HEK293 (cell line): ENCODE measurements around the gene UTP15.

Source experiments
- CTCF ChIA-PET: fragments of 350-600 bp; formaldehyde crosslinking; extraction: SDS; loops from one replicate; lab custom pipeline; 2021; ENCODE audit warnings: antibody characterized with exemption; lab: Yijun Ruan, JAX
- POLR2A ChIA-PET: fragments of 300-600 bp; formaldehyde crosslinking; extraction: SDS; loops from one replicate; lab custom pipeline; 2020; ENCODE audit warnings: antibody characterized with exemption, inconsistent platforms; lab: Yijun Ruan, JAX
- H3K27ac ChIP-seq: fragments of 200-500 bp; sonication (Bioruptor generic); 2 replicates; pipeline ENCODE4 v1.5.1; 2014; ENCODE audit warnings: low read depth, low read length, control low read depth, inconsistent platforms; ENCODE audit errors: extremely low read depth
- H3K36me3 ChIP-seq, 2 experiments: fragments of 200-500 bp in 1 of 2; sonication (Bioruptor generic) in 1 of 2; 1 replicate in 1 of 2; 2 replicates in 1 of 2; pipeline ENCODE4 v1.5.1; 2014 to 2017; ENCODE audit warnings: inconsistent platforms in 2 of 2, low read length in 2 of 2; ENCODE audit not compliant: control insufficient read depth in 2 of 2, insufficient read depth in 1 of 2
- H3K4me1 ChIP-seq: fragments of 200-500 bp; sonication (Bioruptor generic); 2 replicates; pipeline ENCODE4 v1.5.1; 2014; ENCODE audit warnings: mild to moderate bottlenecking, low read length, inconsistent platforms; ENCODE audit not compliant: control insufficient read depth, insufficient read depth
- H3K4me3 ChIP-seq: 2 replicates; pipeline ENCODE4 v1.5.1; 2011; ENCODE audit warnings: low read depth, mild to moderate bottlenecking, control low read depth, low read length, moderate library complexity
- H3K9me3 ChIP-seq: fragments of 200-500 bp; sonication (Bioruptor generic); 2 replicates; pipeline ENCODE4 v1.5.1; 2014; ENCODE audit warnings: low read depth, low read length, inconsistent platforms; ENCODE audit not compliant: control insufficient read depth, insufficient read depth
- BCL11B ChIP-seq: fragments of 450-650 bp; formaldehyde crosslinking; IDR thresholded peaks from 2 replicates; pipeline ENCODE4 v1.5.1; 2016; ENCODE audit warnings: low read depth, missing biosample characterization, missing genetic modification characterization
- GFI1B ChIP-seq: fragments of 450-650 bp; formaldehyde crosslinking; IDR thresholded peaks from 2 replicates; pipeline ENCODE4 v1.5.1; 2016; ENCODE audit warnings: missing biosample characterization, missing genetic modification characterization
- PRDM1 ChIP-seq: fragments of 450-650 bp; formaldehyde crosslinking; IDR thresholded peaks from 2 replicates; pipeline ENCODE4; 2016; ENCODE audit warnings: missing biosample characterization, missing genetic modification characterization
- PRDM10 ChIP-seq: fragments of 450-650 bp; formaldehyde crosslinking; IDR thresholded peaks from 2 replicates; pipeline ENCODE4 v1.5.1; 2016; ENCODE audit warnings: missing biosample characterization, missing genetic modification characterization
- SCRT1 ChIP-seq: fragments of 450-650 bp; formaldehyde crosslinking; IDR thresholded peaks from 2 replicates; pipeline ENCODE4 v1.5.1; 2016; ENCODE audit warnings: missing biosample characterization, missing genetic modification characterization, borderline replicate concordance
- SCRT2 ChIP-seq: fragments of 450-650 bp; formaldehyde crosslinking; IDR thresholded peaks from 2 replicates; pipeline ENCODE4 v1.5.1; 2016; ENCODE audit warnings: missing biosample characterization, missing genetic modification characterization
- ZEB2 ChIP-seq: fragments of 450-650 bp; formaldehyde crosslinking; IDR thresholded peaks from 2 replicates; pipeline ENCODE4 v1.5.1; 2016; ENCODE audit warnings: missing biosample characterization, missing genetic modification characterization
- ZFP69B ChIP-seq: fragments of 450-650 bp; formaldehyde crosslinking; IDR thresholded peaks from 2 replicates; pipeline ENCODE4 v1.5.1; 2016; ENCODE audit warnings: missing biosample characterization, missing genetic modification characterization
- ZNF146 ChIP-seq: fragments of 450-650 bp; formaldehyde crosslinking; IDR thresholded peaks from 2 replicates; pipeline ENCODE4 v1.5.1; 2016; ENCODE audit warnings: missing biosample characterization, missing genetic modification characterization
- ZNF23 ChIP-seq: fragments of 450-650 bp; formaldehyde crosslinking; IDR thresholded peaks from 2 replicates; pipeline ENCODE4 v1.5.1; 2016; ENCODE audit warnings: missing biosample characterization, missing genetic modification characterization, borderline replicate concordance
- ZNF239 ChIP-seq: fragments of 450-650 bp; formaldehyde crosslinking; IDR thresholded peaks from 2 replicates; pipeline ENCODE4 v1.5.1; 2016; ENCODE audit warnings: missing biosample characterization, missing genetic modification characterization
- ZNF302 ChIP-seq: fragments of 450-650 bp; formaldehyde crosslinking; IDR thresholded peaks from 2 replicates; pipeline ENCODE4 v1.5.1; 2016; ENCODE audit warnings: missing biosample characterization, missing genetic modification characterization, low read depth
- ZNF311 ChIP-seq: fragments of 450-650 bp; formaldehyde crosslinking; IDR thresholded peaks from 2 replicates; pipeline ENCODE4 v1.5.1; 2017; ENCODE audit warnings: missing biosample characterization, missing genetic modification characterization, borderline replicate concordance
- ZNF426 ChIP-seq: fragments of 450-650 bp; formaldehyde crosslinking; IDR thresholded peaks from 2 replicates; pipeline ENCODE4 v1.5.1; 2017; ENCODE audit warnings: missing biosample characterization, missing genetic modification characterization, mild to moderate bottlenecking, inconsistent platforms, moderate library complexity
- ZNF473 ChIP-seq: fragments of 450-650 bp; formaldehyde crosslinking; IDR thresholded peaks from 2 replicates; pipeline ENCODE4 v1.5.1; 2017; ENCODE audit warnings: missing biosample characterization, missing genetic modification characterization
- ZNF544 ChIP-seq: fragments of 450-650 bp; formaldehyde crosslinking; IDR thresholded peaks from 2 replicates; pipeline ENCODE4 v1.5.0; 2017; ENCODE audit warnings: missing biosample characterization, missing genetic modification characterization
- ZNF558 ChIP-seq: fragments of 450-650 bp; formaldehyde crosslinking; IDR thresholded peaks from 2 replicates; pipeline ENCODE4 v1.5.1; 2016; ENCODE audit warnings: missing biosample characterization, missing genetic modification characterization
- ZNF580 ChIP-seq: fragments of 450-650 bp; formaldehyde crosslinking; IDR thresholded peaks from 2 replicates; pipeline ENCODE4 v1.5.1; 2016; ENCODE audit warnings: missing biosample characterization, missing genetic modification characterization
- ZNF654 ChIP-seq: fragments of 450-650 bp; formaldehyde crosslinking; IDR thresholded peaks from 2 replicates; pipeline ENCODE4 v1.5.1; 2016; ENCODE audit warnings: low read depth, missing biosample characterization, missing genetic modification characterization
- ZNF701 ChIP-seq: fragments of 450-650 bp; formaldehyde crosslinking; IDR thresholded peaks from 2 replicates; pipeline ENCODE4 v1.5.1; 2016; ENCODE audit warnings: missing biosample characterization, missing genetic modification characterization
- ZNF76 ChIP-seq: fragments of 450-650 bp; formaldehyde crosslinking; IDR thresholded peaks from 2 replicates; pipeline ENCODE4; 2016; ENCODE audit warnings: low read depth, missing biosample characterization, missing genetic modification characterization, borderline replicate concordance
- ZNF791 ChIP-seq: fragments of 450-650 bp; formaldehyde crosslinking; IDR thresholded peaks from 2 replicates; pipeline ENCODE4 v1.5.1; 2016; ENCODE audit warnings: missing biosample characterization, missing genetic modification characterization
- TF ChIP-seq, protein P1 (sequence below): fragments of 450-650 bp; formaldehyde crosslinking; IDR thresholded peaks from 2 replicates; pipeline ENCODE4 v1.5.1; 2016; ENCODE audit warnings: missing biosample characterization, missing genetic modification characterization, low read depth
- TF ChIP-seq, protein P2 (sequence below): fragments of 450-650 bp; formaldehyde crosslinking; IDR thresholded peaks from 2 replicates; pipeline ENCODE4 v1.5.1; 2017; ENCODE audit warnings: missing biosample characterization, missing genetic modification characterization

The UTP15 gene

DNA sequence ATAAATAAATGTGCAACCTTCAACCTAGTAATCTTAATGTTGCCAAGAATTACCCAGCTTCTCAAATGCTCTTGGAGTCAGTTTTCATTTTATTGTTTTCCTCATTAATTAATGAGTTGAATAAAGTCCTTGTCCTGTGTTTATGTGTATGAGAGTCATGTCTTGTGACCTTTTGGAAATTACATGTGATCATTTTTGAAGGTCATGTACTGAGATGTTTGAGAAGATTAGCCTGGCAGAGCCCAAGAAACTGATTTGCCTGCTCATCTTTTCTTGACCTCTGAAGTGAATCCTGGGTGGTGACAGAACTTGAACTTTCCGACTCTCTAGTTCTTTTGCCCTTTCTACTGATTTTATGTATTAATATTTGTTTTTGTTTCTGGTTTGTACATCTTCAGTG lies 15.5 kb upstream of the UTP15 start (continued):
- TF ChIP-seq BCL11B (tag by site-specific recombination) = no peak

- H3K27ac ChIP-seq = no peak overlapping the region
- CTCF ChIA-PET = no interaction called here
- POLR2A ChIA-PET = no interaction called here
- H3K4me1 ChIP-seq = no peaks in the 10 kb centered on the region
- H3K4me3 ChIP-seq = no peak overlapping the region
- H3K9me3 ChIP-seq = no peaks in the 10 kb centered on the region
- peaks cover 43 to 51% of the 10 kb centered on the region in 2 experiments for H3K36me3 ChIP-seq
- TF ChIP-seq ZNF791 (tag by site-specific recombination) (no peak), ZNF544 (tag by site-specific recombination) (no peak), SCRT2 (tag by site-specific recombination) (peak; percentile 92), SCRT1 (tag by site-specific recombination) (0 out of 2 replicates have a peak, but pooled peaks have one; percentile 20)
These were observed 12.9 kb upstream of the UTP15 start for GRCh38 chr5:73552642-73553041.

GRCh38 chr5:73558950-73559349 lies 6.6 kb upstream of the UTP15 start:
- H3K36me3 ChIP-seq = peaks cover 74 to 76% of the 10 kb centered on the region in 2 experiments
- 0 out of 2 replicates have a peak, but pooled peaks have one; percentile 7 for TF ChIP-seq ZNF654
- TF ChIP-seq, protein P1, sequence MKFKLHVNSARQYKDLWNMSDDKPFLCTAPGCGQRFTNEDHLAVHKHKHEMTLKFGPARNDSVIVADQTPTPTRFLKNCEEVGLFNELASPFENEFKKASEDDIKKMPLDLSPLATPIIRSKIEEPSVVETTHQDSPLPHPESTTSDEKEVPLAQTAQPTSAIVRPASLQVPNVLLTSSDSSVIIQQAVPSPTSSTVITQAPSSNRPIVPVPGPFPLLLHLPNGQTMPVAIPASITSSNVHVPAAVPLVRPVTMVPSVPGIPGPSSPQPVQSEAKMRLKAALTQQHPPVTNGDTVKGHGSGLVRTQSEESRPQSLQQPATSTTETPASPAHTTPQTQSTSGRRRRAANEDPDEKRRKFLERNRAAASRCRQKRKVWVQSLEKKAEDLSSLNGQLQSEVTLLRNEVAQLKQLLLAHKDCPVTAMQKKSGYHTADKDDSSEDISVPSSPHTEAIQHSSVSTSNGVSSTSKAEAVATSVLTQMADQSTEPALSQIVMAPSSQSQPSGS = no peak
- POLR2A ChIA-PET = no interaction called here
- no peak overlapping the region for H3K4me3 ChIP-seq
- CTCF ChIA-PET = interaction anchor here (0.7 to 1.3 kb wide), 7 partner anchors 21 to 1912 kb away, joined by 3 to 7 read pairs (median 3); no protein-coding TSS in a partner anchor
- no peaks in the 10 kb centered on the region for H3K9me3 ChIP-seq
- H3K27ac ChIP-seq = no peak overlapping the region
- no peaks in the 10 kb centered on the region for H3K4me1 ChIP-seq

- Histone ChIP-seq H3K9me3 (no peaks in the 10 kb centered on the region), H3K4me3 (peak overlapping the region; percentile 99), H3K36me3 (peaks cover 31 to 36% of the 10 kb centered on the region in 2 experiments), H3K27ac (no peak overlapping the region), H3K4me1 (peaks cover 11% of the 10 kb centered on the region; the same call in 1 of the 2 replicates)
- POLR2A ChIA-PET = no interaction called here
- CTCF ChIA-PET = interaction anchor here (0.8 to 2.3 kb wide), 5 partner anchors 27 to 229 kb away, joined by 3 to 10 read pairs (median 8); no protein-coding TSS in a partner anchor
- TF ChIP-seq ZNF701 (tag by site-specific recombination) = no peak
- no peak for TF ChIP-seq ZNF239 (tag by site-specific recombination)
- TF ChIP-seq PRDM1 = 0 out of 2 replicates have a peak, but pooled peaks have one; percentile 19
- TF ChIP-seq ZNF426 (tag by site-specific recombination) = no peak
- TF ChIP-seq ZNF302 = no peak
- no peak for TF ChIP-seq ZNF473
- TF ChIP-seq ZNF76 (tag by site-specific recombination) = no peak
- TF ChIP-seq ZNF146 (tag by site-specific recombination) = no peak
- TF ChIP-seq ZFP69B = peak; percentile 51; the same call in 1 of the 2 replicates
- TF ChIP-seq ZEB2 (tag by site-specific recombination) = no peak
- no peak for TF ChIP-seq ZNF558 (tag by site-specific recombination)
- TF ChIP-seq, protein P2, sequence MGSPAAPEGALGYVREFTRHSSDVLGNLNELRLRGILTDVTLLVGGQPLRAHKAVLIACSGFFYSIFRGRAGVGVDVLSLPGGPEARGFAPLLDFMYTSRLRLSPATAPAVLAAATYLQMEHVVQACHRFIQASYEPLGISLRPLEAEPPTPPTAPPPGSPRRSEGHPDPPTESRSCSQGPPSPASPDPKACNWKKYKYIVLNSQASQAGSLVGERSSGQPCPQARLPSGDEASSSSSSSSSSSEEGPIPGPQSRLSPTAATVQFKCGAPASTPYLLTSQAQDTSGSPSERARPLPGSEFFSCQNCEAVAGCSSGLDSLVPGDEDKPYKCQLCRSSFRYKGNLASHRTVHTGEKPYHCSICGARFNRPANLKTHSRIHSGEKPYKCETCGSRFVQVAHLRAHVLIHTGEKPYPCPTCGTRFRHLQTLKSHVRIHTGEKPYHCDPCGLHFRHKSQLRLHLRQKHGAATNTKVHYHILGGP = no peak
- no peak for TF ChIP-seq ZNF311
- TF ChIP-seq GFI1B (tag by site-specific recombination) = no peak
- TF ChIP-seq ZNF580 (tag by site-specific recombination) = no peak
- no peak for TF ChIP-seq ZNF23 (tag by site-specific recombination)
- TF ChIP-seq PRDM10 (tag by site-specific recombination) = peak; percentile 75
These were observed 1.5 kb upstream of the UTP15 start for GRCh38 chr5:73564018-73564417.
